Neural cell (in vitro differentiated cells): ENCODE measurements around the gene DLG2.

ENCODE experiments used
- CTCF ChIP-seq: fragments of 450-650 bp; IDR thresholded peaks from 2 replicates; pipeline ENCODE4 v1.5.1; 2014; ENCODE audit warnings: antibody characterized with exemption, mild to moderate bottlenecking, moderate library complexity; ENCODE audit not compliant: poor library complexity, severe bottlenecking
- EP300 ChIP-seq: fragments of 450-650 bp; conservative IDR thresholded peaks from 2 replicates; pipeline ENCODE4 v1.6.1; 2014; ENCODE audit warnings: antibody characterized with exemption, mild to moderate bottlenecking, moderate library complexity; ENCODE audit not compliant: poor library complexity, severe bottlenecking
- EZH2 ChIP-seq: fragments of 200-600, 300-800 bp; shearing (Covaris generic), sonication (generic); IDR thresholded peaks from 2 replicates; pipeline ENCODE4 v1.6.1; 2014; ENCODE audit warnings: antibody characterized with exemption, low read length, borderline replicate concordance, mild to moderate bottlenecking; ENCODE audit not compliant: insufficient read depth, poor library complexity, severe bottlenecking
- MXI1 ChIP-seq: fragments of 450-650 bp; conservative IDR thresholded peaks from 2 replicates; pipeline ENCODE4 v1.6.1; 2014; ENCODE audit warnings: antibody characterized with exemption, mild to moderate bottlenecking; ENCODE audit not compliant: poor library complexity, severe bottlenecking
- POLR2AphosphoS5 ChIP-seq: IDR thresholded peaks from 2 replicates; pipeline ENCODE4 v1.6.1; 2012
- RAD21 ChIP-seq: fragments of 450-650 bp; conservative IDR thresholded peaks from 2 replicates; pipeline ENCODE4 v1.6.1; 2014; ENCODE audit warnings: antibody characterized with exemption, mild to moderate bottlenecking, moderate library complexity
- REST ChIP-seq: IDR thresholded peaks from 2 replicates; pipeline ENCODE4 v1.6.1; 2012; ENCODE audit warnings: borderline replicate concordance
- SMC3 ChIP-seq: fragments of 450-650 bp; conservative IDR thresholded peaks from 2 replicates; pipeline ENCODE4 v1.6.1; 2014; ENCODE audit warnings: antibody characterized with exemption, mild to moderate bottlenecking, moderate library complexity; ENCODE audit not compliant: poor library complexity
- TAF1 ChIP-seq: IDR thresholded peaks from 2 replicates; pipeline ENCODE4 v1.6.1; 2012; ENCODE audit warnings: low read depth

- no peak for TF ChIP-seq EP300
- no peak for TF ChIP-seq POLR2AphosphoS5
- TF ChIP-seq CTCF = no peak
- TF ChIP-seq REST = no peak
- TF ChIP-seq TAF1 = no peak
- no peak for TF ChIP-seq EZH2
- no peak for TF ChIP-seq SMC3
- no peak for TF ChIP-seq RAD21
- TF ChIP-seq MXI1 = no peak
Measured at GRCh38 chr11:83766932-83767331, 1860.2 kb downstream of the DLG2 start.
